GM19452 (cell line): ENCODE measurements around the gene C3orf20.
"Not testable (repeated sequence)": the region's sequence is repeated elsewhere in the genome, so short reads cannot be mapped to it uniquely, and the experiment has no call there.

Experiments
- ATAC-seq: cut with Tn5 transposase; IDR thresholded peaks from one replicate; pipeline ENCODE4 v1.9.1; 2021; ENCODE audit not compliant: unreplicated experiment

The C3orf20 gene

GRCh38 chr3:14793858-14794234 lies 118.9 kb downstream of the C3orf20 start:
- ATAC-seq: no peak

GRCh38 chr3:14794435-14794834 lies 119.5 kb downstream of the C3orf20 start:
- no peak for ATAC-seq

- no peak for ATAC-seq
Observed at GRCh38 chr3:14795996-14796395, 121.1 kb downstream of the C3orf20 start.

- no peak for ATAC-seq
Observed at GRCh38 chr3:14796403-14797077, 121.6 kb downstream of the C3orf20 start.

- ATAC-seq: no peak
Observed at GRCh38 chr3:14797731-14798130, 122.8 kb downstream of the C3orf20 start.

GRCh38 chr3:14798231-14798630 lies 123.3 kb downstream of the C3orf20 start:
- no peak for ATAC-seq

- no peak for ATAC-seq
Observed at GRCh38 chr3:14799146-14799545, 124.2 kb downstream of the C3orf20 start.

GRCh38 chr3:14801031-14801430 lies 126.1 kb downstream of the C3orf20 start:
- ATAC-seq: no peak

- ATAC-seq: no peak
Observed at GRCh38 chr3:14801668-14802380, 126.9 kb downstream of the C3orf20 start.

- no peak for ATAC-seq
Observed at GRCh38 chr3:14802381-14802731, 127.4 kb downstream of the C3orf20 start.

- no peak for ATAC-seq
Observed at GRCh38 chr3:14803101-14803980, 128.4 kb downstream of the C3orf20 start.

- no peak for ATAC-seq
Observed at GRCh38 chr3:14803981-14804834, 129.3 kb downstream of the C3orf20 start.

- ATAC-seq: no peak
Observed at GRCh38 chr3:14804835-14805780, 130.2 kb downstream of the C3orf20 start.

- ATAC-seq: no peak
Observed at GRCh38 chr3:14805961-14806537, 131.1 kb downstream of the C3orf20 start.

- ATAC-seq: peak; percentile 55
Observed at GRCh38 chr3:14806641-14807263, 131.8 kb downstream of the C3orf20 start.

- ATAC-seq: no peak
Observed at GRCh38 chr3:14808025-14808424, 133.1 kb downstream of the C3orf20 start.

- no peak for ATAC-seq
Observed at GRCh38 chr3:14808502-14809266, 133.7 kb downstream of the C3orf20 start.

- not testable (repeated sequence) for ATAC-seq
Observed at GRCh38 chr3:14809611-14810010, 134.7 kb downstream of the C3orf20 start.
